ENCODE data around the gene CLEC20A.

Gene CLEC20A

DNA sequence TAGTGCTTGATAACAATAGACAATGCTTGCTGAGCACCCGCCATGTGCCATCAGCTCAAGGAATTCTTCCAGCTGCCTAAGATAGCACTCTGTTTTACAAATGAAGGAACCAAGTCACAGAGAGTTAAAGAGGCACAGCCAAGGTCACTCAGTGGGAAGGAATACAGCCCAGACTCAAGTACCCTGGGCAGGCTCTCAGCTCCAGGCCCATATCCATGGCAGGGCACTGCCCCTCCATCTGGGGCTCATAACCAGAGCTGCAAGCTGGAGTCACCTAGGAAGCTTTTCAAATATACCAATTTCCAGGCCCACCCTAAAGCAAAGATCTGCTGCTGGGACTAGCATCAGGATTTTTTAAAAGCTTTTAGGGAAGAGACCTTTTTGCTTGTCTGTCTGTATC lies 1.6 kb downstream of the CLEC20A start:
- Histone ChIP-seq H3K4me3 (ENCODE audit: low read length in 2 of 2) (no peak overlapping the region), H3K23ac (ENCODE audit: low read depth, low read length, poor library complexity) (no peak overlapping the region), H4K8ac (ENCODE audit: low read depth, low read length) (no peak overlapping the region), H4K91ac (ENCODE audit: low read depth, low read length, poor library complexity) (no peak overlapping the region), H2BK12ac (ENCODE audit: low read length) (no peak overlapping the region), H3K9me3 (replicated peaks in 1 of 2; ENCODE audit: control insufficient read depth in 2 of 2, insufficient read depth in 1 of 2, low read depth in 1 of 2, low read length in 2 of 2) (no peaks in the 10 kb centered on the region), H3K4ac (ENCODE audit: low read length) (no peak overlapping the region), H3K36me3 (replicated peaks in 1 of 2; ENCODE audit: control insufficient read depth in 2 of 2, insufficient read depth in 2 of 2, low read length in 2 of 2) (no peaks in the 10 kb centered on the region), H2AK5ac (ENCODE audit: low read depth, low read length) (no peak overlapping the region), H2AFZ (ENCODE audit: low read length) (no peak overlapping the region), H2BK120ac (ENCODE audit: low read depth, low read length) (no peak overlapping the region), H3K18ac (ENCODE audit: low read length) (no peak overlapping the region), H3K9ac (ENCODE audit: low read depth, low read length, poor library complexity) (no peak overlapping the region), H3K4me1 (ENCODE audit: control insufficient read depth in 2 of 2, insufficient read depth in 1 of 2, low read depth in 1 of 2, low read length in 2 of 2) (peaks cover 0 to 3% of the 10 kb centered on the region in 2 donors), H3K79me1 (ENCODE audit: low read depth, low read length) (no peaks in the 10 kb centered on the region), H3K27ac (replicated peaks; ENCODE audit: low read length) (no peak overlapping the region), H2BK15ac (ENCODE audit: low read length) (no peak overlapping the region), H3K4me2 (ENCODE audit: insufficient read depth, low read length, poor library complexity, severe bottlenecking) (no peak overlapping the region), H2BK5ac (ENCODE audit: low read length) (no peak overlapping the region), H3K27me3 (ENCODE audit: control insufficient read depth in 3 of 3, insufficient read depth in 3 of 3, low read depth in 1 of 3, low read length in 3 of 3) (no peaks in the 10 kb centered on the region), H3K14ac (ENCODE audit: low read length) (no peak overlapping the region)
- DNase-seq (ENCODE audit: low spot score) = no peak
- no CpG with 5 or more reads among the region's 1 CpG for WGBS, 2 donors (ENCODE audit: extremely low coverage in 2 of 2, insufficient read length in 2 of 2, insufficient replicate concordance in 1 of 2)

- DNase-seq (ENCODE audit: low spot score) = no peak
- Histone ChIP-seq H3K23ac (ENCODE audit: low read depth, low read length, poor library complexity) (peak overlapping the region; percentile 14), H3K36me3 (replicated peaks in 1 of 2; ENCODE audit: control insufficient read depth in 2 of 2, insufficient read depth in 2 of 2, low read length in 2 of 2) (no peaks in the 10 kb centered on the region), H3K9me3 (replicated peaks in 1 of 2; ENCODE audit: control insufficient read depth in 2 of 2, insufficient read depth in 1 of 2, low read depth in 1 of 2, low read length in 2 of 2) (no peaks in the 10 kb centered on the region), H3K4me3 (ENCODE audit: low read length in 2 of 2) (no peak overlapping the region), H3K27me3 (ENCODE audit: control insufficient read depth in 3 of 3, insufficient read depth in 3 of 3, low read depth in 1 of 3, low read length in 3 of 3) (no peaks in the 10 kb centered on the region), H4K91ac (ENCODE audit: low read depth, low read length, poor library complexity) (no peak overlapping the region), H2AK5ac (ENCODE audit: low read depth, low read length) (no peak overlapping the region), H2BK5ac (ENCODE audit: low read length) (no peak overlapping the region), H3K27ac (replicated peaks; ENCODE audit: low read length) (no peak overlapping the region), H2BK12ac (ENCODE audit: low read length) (no peak overlapping the region), H4K8ac (ENCODE audit: low read depth, low read length) (no peak overlapping the region), H3K14ac (ENCODE audit: low read length) (peak overlapping the region; percentile 28), H3K9ac (ENCODE audit: low read depth, low read length, poor library complexity) (no peak overlapping the region), H3K4me2 (ENCODE audit: insufficient read depth, low read length, poor library complexity, severe bottlenecking) (no peak overlapping the region), H2AFZ (ENCODE audit: low read length) (no peak overlapping the region), H3K4me1 (ENCODE audit: control insufficient read depth in 2 of 2, insufficient read depth in 1 of 2, low read depth in 1 of 2, low read length in 2 of 2) (peaks cover 0 to 3% of the 10 kb centered on the region in 2 donors), H2BK120ac (ENCODE audit: low read depth, low read length) (no peak overlapping the region), H3K79me1 (ENCODE audit: low read depth, low read length) (no peaks in the 10 kb centered on the region), H3K4ac (ENCODE audit: low read length) (no peak overlapping the region), H2BK15ac (ENCODE audit: low read length) (no peak overlapping the region), H3K18ac (ENCODE audit: low read length) (peak overlapping the region; percentile 4)
- no CpG with 5 or more reads among the region's 13 CpGs for WGBS, 2 donors (ENCODE audit: extremely low coverage in 2 of 2, insufficient read length in 2 of 2, insufficient replicate concordance in 1 of 2)
Observed at GRCh38 chr1:178494569-178494971, 2.2 kb downstream of the CLEC20A start.

DNA sequence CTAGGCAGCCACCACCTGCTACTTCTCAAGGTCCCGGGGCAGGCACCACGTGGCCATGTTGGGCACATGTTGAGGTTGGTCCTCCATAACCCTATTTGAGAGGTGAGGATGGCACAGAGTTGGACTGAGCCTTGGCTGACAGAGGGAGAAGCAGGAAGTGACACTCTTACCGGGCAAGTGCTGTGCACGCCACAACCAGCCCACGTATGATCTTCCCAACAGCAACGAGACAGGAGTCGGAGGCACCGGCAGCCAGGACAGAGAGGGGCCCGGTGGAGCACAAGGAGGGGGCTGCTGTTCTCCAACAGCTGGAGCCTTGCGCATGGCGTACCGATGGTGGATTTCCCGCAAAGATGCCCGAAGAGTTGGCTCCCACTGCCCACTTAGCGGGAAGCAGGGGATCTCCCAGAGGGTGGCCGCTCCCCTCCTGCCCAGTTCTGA lies 3.4 kb downstream of the CLEC20A start:
- Histone ChIP-seq H3K9ac (ENCODE audit: low read depth, low read length, poor library complexity) (no peak overlapping the region), H2BK5ac (ENCODE audit: low read length) (no peak overlapping the region), H2BK15ac (ENCODE audit: low read length) (no peak overlapping the region), H2AK5ac (ENCODE audit: low read depth, low read length) (no peak overlapping the region), H4K91ac (ENCODE audit: low read depth, low read length, poor library complexity) (no peak overlapping the region), H3K14ac (ENCODE audit: low read length) (no peak overlapping the region), H2AFZ (ENCODE audit: low read length) (no peak overlapping the region), H3K4me3 (ENCODE audit: low read length in 2 of 2) (no peak overlapping the region), H3K27me3 (ENCODE audit: control insufficient read depth in 3 of 3, insufficient read depth in 3 of 3, low read depth in 1 of 3, low read length in 3 of 3) (no peaks in the 10 kb centered on the region), H3K27ac (replicated peaks; ENCODE audit: low read length) (no peak overlapping the region), H3K18ac (ENCODE audit: low read length) (no peak overlapping the region), H2BK12ac (ENCODE audit: low read length) (peak overlapping the region; percentile 33), H4K8ac (ENCODE audit: low read depth, low read length) (no peak overlapping the region), H3K79me1 (ENCODE audit: low read depth, low read length) (no peaks in the 10 kb centered on the region), H3K9me3 (replicated peaks in 1 of 2; ENCODE audit: control insufficient read depth in 2 of 2, insufficient read depth in 1 of 2, low read depth in 1 of 2, low read length in 2 of 2) (no peaks in the 10 kb centered on the region), H2BK120ac (ENCODE audit: low read depth, low read length) (no peak overlapping the region), H3K4me1 (ENCODE audit: control insufficient read depth in 2 of 2, insufficient read depth in 1 of 2, low read depth in 1 of 2, low read length in 2 of 2) (peaks cover 0 to 3% of the 10 kb centered on the region in 2 donors), H3K4me2 (ENCODE audit: insufficient read depth, low read length, poor library complexity, severe bottlenecking) (no peak overlapping the region), H3K36me3 (replicated peaks in 1 of 2; ENCODE audit: control insufficient read depth in 2 of 2, insufficient read depth in 2 of 2, low read length in 2 of 2) (no peaks in the 10 kb centered on the region), H3K4ac (ENCODE audit: low read length) (no peak overlapping the region), H3K23ac (ENCODE audit: low read depth, low read length, poor library complexity) (no peak overlapping the region)
- WGBS, 2 donors (ENCODE audit: extremely low coverage in 2 of 2, insufficient read length in 2 of 2, insufficient replicate concordance in 1 of 2) = no CpG with 5 or more reads among the region's 16 CpGs
- no peak for DNase-seq (ENCODE audit: low spot score)

DNA sequence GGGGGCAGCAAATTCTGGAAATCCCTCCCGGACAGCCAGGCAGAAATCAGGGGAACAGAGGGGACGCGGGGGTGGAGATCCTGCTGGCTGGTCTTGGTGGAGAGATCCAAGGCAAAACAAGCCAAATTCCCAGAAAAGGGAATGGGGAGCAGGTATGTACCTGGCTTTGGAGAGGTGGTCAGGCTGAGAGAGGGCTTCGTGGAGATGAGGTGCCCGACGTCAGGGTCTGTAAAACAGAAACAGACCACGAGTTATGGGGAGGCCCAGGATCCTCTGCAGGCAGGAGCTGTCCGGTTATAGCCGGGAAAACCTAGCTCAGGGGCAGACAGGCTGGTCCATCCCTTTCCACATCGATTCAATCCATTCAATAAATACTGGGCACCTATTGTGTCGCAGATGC lies 4.4 kb downstream of the CLEC20A start:
- Histone ChIP-seq H2BK12ac (ENCODE audit: low read length) (no peak overlapping the region), H2BK120ac (ENCODE audit: low read depth, low read length) (no peak overlapping the region), H2BK5ac (ENCODE audit: low read length) (no peak overlapping the region), H3K9ac (ENCODE audit: low read depth, low read length, poor library complexity) (no peak overlapping the region), H3K23ac (ENCODE audit: low read depth, low read length, poor library complexity) (no peak overlapping the region), H3K36me3 (replicated peaks in 1 of 2; ENCODE audit: control insufficient read depth in 2 of 2, insufficient read depth in 2 of 2, low read length in 2 of 2) (no peaks in the 10 kb centered on the region), H3K18ac (ENCODE audit: low read length) (no peak overlapping the region), H2BK15ac (ENCODE audit: low read length) (no peak overlapping the region), H3K4me2 (ENCODE audit: insufficient read depth, low read length, poor library complexity, severe bottlenecking) (no peak overlapping the region), H3K27me3 (ENCODE audit: control insufficient read depth in 3 of 3, insufficient read depth in 3 of 3, low read depth in 1 of 3, low read length in 3 of 3) (no peaks in the 10 kb centered on the region), H3K4me3 (ENCODE audit: low read length in 2 of 2) (no peak overlapping the region), H2AFZ (ENCODE audit: low read length) (peak overlapping the region; percentile 34), H4K91ac (ENCODE audit: low read depth, low read length, poor library complexity) (no peak overlapping the region), H4K8ac (ENCODE audit: low read depth, low read length) (no peak overlapping the region), H3K9me3 (replicated peaks in 1 of 2; ENCODE audit: control insufficient read depth in 2 of 2, insufficient read depth in 1 of 2, low read depth in 1 of 2, low read length in 2 of 2) (no peaks in the 10 kb centered on the region), H3K4me1 (ENCODE audit: control insufficient read depth in 2 of 2, insufficient read depth in 1 of 2, low read depth in 1 of 2, low read length in 2 of 2) (peaks cover 0 to 1% of the 10 kb centered on the region in 2 donors), H3K14ac (ENCODE audit: low read length) (no peak overlapping the region), H3K79me1 (ENCODE audit: low read depth, low read length) (no peaks in the 10 kb centered on the region), H2AK5ac (ENCODE audit: low read depth, low read length) (no peak overlapping the region), H3K4ac (ENCODE audit: low read length) (no peak overlapping the region), H3K27ac (replicated peaks; ENCODE audit: low read length) (no peak overlapping the region)
- no CpG with 5 or more reads among the region's 11 CpGs for WGBS, 2 donors (ENCODE audit: extremely low coverage in 2 of 2, insufficient read length in 2 of 2, insufficient replicate concordance in 1 of 2)
- DNase-seq (ENCODE audit: low spot score) = no peak

Measured in neuronal stem cell (in vitro differentiated cells).